D721Med (cell line): ENCODE measurements around the gene STMND1.
A peak's percentile ranks its signal among the peaks of the same experiment; 100 is the strongest.

ENCODE experiments used
- DNase-seq: peaks from one replicate; pipeline ENCODE4 v3.0.0; 2011; ENCODE audit warnings: low spot score; ENCODE audit not compliant: insufficient read length
- FAIRE-seq: peaks from 2 replicates; lab custom pipeline; 2011; peaks lifted over from hg19 to GRCh38; lab: Jason Lieb, UNC
- CTCF ChIP-seq: IDR thresholded peaks from 2 replicates; pipeline ENCODE4 v1.5.1; 2012; ENCODE audit warnings: mild to moderate bottlenecking, control low read depth; ENCODE audit not compliant: insufficient read depth; ENCODE audit errors: missing control alignments

STMND1 gene

GRCh38 chr6:17157617-17158016, 55.8 kb downstream of the STMND1 start:
- no peak for TF ChIP-seq CTCF
- FAIRE-seq (no peak), DNase-seq (no peak)

- DNase-seq (no peak), FAIRE-seq (no peak)
- TF ChIP-seq CTCF, result no peak
Measured at GRCh38 chr6:17159240-17159639, 57.4 kb downstream of the STMND1 start.

GRCh38 chr6:17161076-17161475, 59.2 kb downstream of the STMND1 start:
- no peak for FAIRE-seq
- DNase-seq, result no peak
- TF ChIP-seq CTCF, result no peak

GRCh38 chr6:17165383-17165782, 63.5 kb downstream of the STMND1 start:
- TF ChIP-seq CTCF, result no peak
- DNase-seq (no peak), FAIRE-seq (no peak)

- TF ChIP-seq CTCF, result peak; percentile 47
- FAIRE-seq, result no peak
- DNase-seq, result no peak
Measured at GRCh38 chr6:17167327-17167979, 65.6 kb downstream of the STMND1 start.

- TF ChIP-seq CTCF, result no peak
- no peak for FAIRE-seq
- no peak for DNase-seq
Measured at GRCh38 chr6:17169291-17169690, 67.4 kb downstream of the STMND1 start.

- no peak for TF ChIP-seq CTCF
- FAIRE-seq (no peak), DNase-seq (no peak)
Measured at GRCh38 chr6:17169711-17170110, 67.9 kb downstream of the STMND1 start.
